ENCODE measurements around the gene CTIF. TPM values are rescaled to one million over a fixed set of nuclear protein-coding genes. Genes with fewer than 3 reads are reported as not detected.
A peak's percentile ranks its signal among the peaks of the same experiment; 100 is the strongest.

CTIF gene
- total RNA-seq, 6 donors from 2014 or later: 32.1 to 62.4 (median 47.8) TPM

GRCh38 chr18:48679236-48679635, 140.4 kb downstream of the CTIF start:
- ATAC-seq (ENCODE audit: low FRiP score in 2 of 2) (no peak), DNase-seq (no peak)
- H3K36me3 ChIP-seq: no peaks in the 10 kb centered on the region
- no peaks in the 10 kb centered on the region for H3K9me3 ChIP-seq
- no peak for TF ChIP-seq POLR2A (IDR thresholded peaks at IDR 0.05)
- TF ChIP-seq POLR2AphosphoS5 (IDR thresholded peaks at IDR 0.05): no peak
- no peak for TF ChIP-seq CTCF (IDR thresholded peaks at IDR 0.05)
- no peak for TF ChIP-seq EP300 (IDR thresholded peaks at IDR 0.05)
- WGBS, 2 donors: 32 to 52% methylated on average over 3 of the region's 3 CpGs
- peaks cover 34 to 52% (median 47%) of the 10 kb centered on the region in 4 donors for H3K4me1 ChIP-seq
- peak overlapping the region; percentile 51 to 81 (median 76) for H3K27ac ChIP-seq
- no peaks in the 10 kb centered on the region for H3K27me3 ChIP-seq
- no peak overlapping the region for H3K4me3 ChIP-seq

- DNase-seq: peak; percentile 55 to 86
- H3K4me3 ChIP-seq: no peak overlapping the region
- H3K9me3 ChIP-seq: no peaks in the 10 kb centered on the region
- ATAC-seq (ENCODE audit: low FRiP score in 2 of 2): peak; percentile 32 to 73
- no peaks in the 10 kb centered on the region for H3K27me3 ChIP-seq
- 75 to 86% methylated on average over 18 to 22 of the region's 23 CpGs for WGBS, 2 donors
- peak in 2 of 6 experiments; percentile 33 to 34 for TF ChIP-seq CTCF (IDR thresholded peaks at IDR 0.05)
- no peak for TF ChIP-seq POLR2A (IDR thresholded peaks at IDR 0.05)
- peak in 1 of 2 donors; percentile 42 for TF ChIP-seq POLR2AphosphoS5 (IDR thresholded peaks at IDR 0.05)
- TF ChIP-seq EP300 (IDR thresholded peaks at IDR 0.05): peak in 2 of 4 donors; percentile 7 to 25
- peaks cover 31 to 48% (median 42%) of the 10 kb centered on the region in 4 donors for H3K4me1 ChIP-seq
- no peaks in the 10 kb centered on the region for H3K36me3 ChIP-seq
- peak overlapping the region; percentile 54 to 81 (median 76) for H3K27ac ChIP-seq
Observed at GRCh38 chr18:48680339-48681250, 141.8 kb downstream of the CTIF start.

GRCh38 chr18:48682768-48683167, 143.9 kb downstream of the CTIF start:
- ATAC-seq (ENCODE audit: low FRiP score in 2 of 2) (no peak), DNase-seq (no peak)
- Histone ChIP-seq H3K9me3 (no peaks in the 10 kb centered on the region), H3K4me1 (peaks cover 21 to 34% (median 27%) of the 10 kb centered on the region in 4 donors), H3K36me3 (no peaks in the 10 kb centered on the region), H3K27me3 (no peaks in the 10 kb centered on the region), H3K27ac (no peak overlapping the region), H3K4me3 (no peak overlapping the region)
- TF ChIP-seq EP300 (IDR thresholded peaks at IDR 0.05) (no peak), CTCF (IDR thresholded peaks at IDR 0.05) (no peak), POLR2AphosphoS5 (IDR thresholded peaks at IDR 0.05) (no peak), POLR2A (IDR thresholded peaks at IDR 0.05) (no peak)
- WGBS, 2 donors: 92 to 95% methylated on average over 11 to 13 of the region's 13 CpGs

- no peaks in the 10 kb centered on the region for H3K9me3 ChIP-seq
- ATAC-seq (ENCODE audit: low FRiP score in 2 of 2): no peak
Observed at GRCh38 chr18:48683197-48683596, 144.4 kb downstream of the CTIF start.

More at GRCh38 chr18:48683197-48683596, 144.4 kb downstream of the CTIF start:
- no peak for DNase-seq
- peaks cover 19 to 34% (median 28%) of the 10 kb centered on the region in 4 donors for H3K4me1 ChIP-seq
- 90 to 91% methylated on average over 5 to 6 of the region's 6 CpGs for WGBS, 2 donors
- no peak overlapping the region for H3K27ac ChIP-seq
- H3K27me3 ChIP-seq: no peaks in the 10 kb centered on the region
- H3K36me3 ChIP-seq: no peaks in the 10 kb centered on the region
- TF ChIP-seq POLR2A (IDR thresholded peaks at IDR 0.05) (no peak), EP300 (IDR thresholded peaks at IDR 0.05) (no peak), CTCF (IDR thresholded peaks at IDR 0.05) (no peak), POLR2AphosphoS5 (IDR thresholded peaks at IDR 0.05) (no peak)
- no peak overlapping the region for H3K4me3 ChIP-seq
